GM12878 (cell line): ENCODE measurements around the gene MYOD1. TPM values are rescaled to one million over a fixed set of nuclear protein-coding genes. Genes with fewer than 3 reads are reported as not detected.

Source experiments
- ATAC-seq: fragments of 200-7000 bp; cut with Tn5 transposase; 3 replicates; pipeline ENCODE4 v1.9.1; 2020; ENCODE audit warnings: mild to moderate bottlenecking, moderate library complexity
- BruUV-seq: library from RNA; stranded (reverse); fragments of 400-500 nt; replicated peaks from 2 replicates; lab custom pipeline; 2021; lab: Mats Ljungman, UMichigan
- CTCF ChIA-PET: fragments of 300-600 bp; sonication (Branson Sonifier 250); formaldehyde crosslinking; extraction: SDS; loops from one replicate; lab custom pipeline; 2021; ENCODE audit warnings: inconsistent platforms; lab: Yijun Ruan, JAX
- POLR2A ChIA-PET: fragments of 350-600 bp; formaldehyde crosslinking; extraction: SDS; loops from one replicate; lab custom pipeline; 2021; ENCODE audit warnings: inconsistent platforms; lab: Charles Lee
- RAD21 ChIA-PET: fragments of 300-600 bp; sonication (Branson Sonifier 250); formaldehyde crosslinking; loops from one replicate; lab custom pipeline; 2023; ENCODE audit warnings: antibody characterized with exemption; ENCODE audit not compliant: unreplicated experiment; lab: Charles Lee
- SMC1A ChIA-PET: fragments of 300-600 bp; sonication (Branson Sonifier 250); formaldehyde crosslinking; loops from one replicate; lab custom pipeline; 2023; ENCODE audit not compliant: unreplicated experiment, uncharacterized antibody; lab: Charles Lee
- DNase-seq: peaks from one replicate; pipeline ENCODE4 v3.0.0-alpha.2; 2011; ENCODE audit warnings: low read depth, low spot score
- FAIRE-seq: peaks from 3 replicates; lab custom pipeline; 2011; peaks lifted over from hg19 to GRCh38; lab: Jason Lieb, UNC
- H2AFZ ChIP-seq: 2 replicates; pipeline ENCODE4 v1.6.0; 2011; ENCODE audit warnings: low read depth, low read length, control low read depth; ENCODE audit not compliant: control insufficient read depth
- H3K27ac ChIP-seq: 2 replicates; pipeline ENCODE4 v1.5.1; 2011; ENCODE audit warnings: control low read depth; ENCODE audit not compliant: control insufficient read depth, insufficient read depth
- H3K27me3 ChIP-seq, 2 experiments: replicated peaks in 1 of 2; 2 replicates each; pipeline versions ENCODE4 v1.6.0 to v1.6.1; 2011; ENCODE audit warnings: low read length in 1 of 2; ENCODE audit not compliant: control insufficient read depth in 2 of 2, insufficient read depth in 2 of 2
- H3K36me3 ChIP-seq, 2 experiments: 2 replicates each; pipeline ENCODE4 v1.5.1; 2011; ENCODE audit warnings: low read length in 1 of 2; ENCODE audit not compliant: control insufficient read depth in 2 of 2, insufficient read depth in 2 of 2
- H3K4me1 ChIP-seq: 2 replicates; pipeline ENCODE4 v1.6.1; 2011; ENCODE audit warnings: mild to moderate bottlenecking, low read length, moderate library complexity, mixed read lengths; ENCODE audit not compliant: control insufficient read depth, insufficient read depth
- H3K4me2 ChIP-seq: 2 replicates; pipeline ENCODE4 v1.6.0; 2011; ENCODE audit warnings: control low read depth; ENCODE audit not compliant: control insufficient read depth, insufficient read depth
- H3K4me3 ChIP-seq: fragments of 200-600 bp; sonication (generic); 2 replicates; pipeline ENCODE4 v1.5.1; 2016
- H3K79me2 ChIP-seq: 2 replicates; pipeline ENCODE4 v1.6.0; 2011; ENCODE audit warnings: low read length; ENCODE audit not compliant: control insufficient read depth, insufficient read depth
- H3K9ac ChIP-seq: 2 replicates; pipeline ENCODE4 v1.8.0; 2011; ENCODE audit warnings: low read length, control low read depth, mixed read lengths; ENCODE audit not compliant: control insufficient read depth, insufficient read depth
- H3K9me3 ChIP-seq: replicated peaks from 3 replicates; pipeline ENCODE4 v1.5.1; 2011; ENCODE audit warnings: mild to moderate bottlenecking, low read length; ENCODE audit not compliant: control insufficient read depth, insufficient read depth
- H4K20me1 ChIP-seq: 2 replicates; pipeline ENCODE4 v1.6.0; 2011; ENCODE audit not compliant: control insufficient read depth, insufficient read depth
- BACH1 ChIP-seq: fragments of 450-650 bp; IDR thresholded peaks from 2 replicates; pipeline ENCODE4 v1.6.1; 2017; ENCODE audit warnings: mild to moderate bottlenecking, borderline replicate concordance
- BCL3 ChIP-seq: IDR thresholded peaks from 2 replicates; pipeline ENCODE4 v1.6.1; 2011; ENCODE audit warnings: borderline replicate concordance, low read depth, mild to moderate bottlenecking, moderate library complexity, low read length; ENCODE audit not compliant: insufficient read depth, poor library complexity, severe bottlenecking
- DPF2 ChIP-seq: fragments of 450-650 bp; IDR thresholded peaks from 2 replicates; pipeline ENCODE4 v1.6.1; 2017; ENCODE audit warnings: mild to moderate bottlenecking
- E2F8 ChIP-seq: fragments of 450-650 bp; IDR thresholded peaks from 2 replicates; pipeline ENCODE4 v1.6.1; 2018; ENCODE audit warnings: mild to moderate bottlenecking, low read depth, moderate library complexity; ENCODE audit not compliant: partially characterized antibody
- ETV6 ChIP-seq, 2 experiments: fragments of 450-650 bp in 1 of 2; IDR thresholded peaks in 1 of 2; conservative IDR thresholded peaks in 1 of 2; 2 replicates each; pipeline ENCODE4 v1.6.1; 2014; ENCODE audit warnings: antibody characterized with exemption in 1 of 2, borderline replicate concordance in 1 of 2, low read depth in 1 of 2, mild to moderate bottlenecking in 1 of 2, moderate library complexity in 1 of 2
- FOXM1 ChIP-seq: IDR thresholded peaks from 2 replicates; pipeline ENCODE4 v1.6.1; 2012; ENCODE audit warnings: low read depth, mild to moderate bottlenecking, inconsistent platforms, low read length, moderate library complexity
- NKRF ChIP-seq: fragments of 450-650 bp; conservative IDR thresholded peaks from 2 replicates; pipeline ENCODE4 v1.6.1; 2017; ENCODE audit warnings: mild to moderate bottlenecking, moderate library complexity
- PAX5 ChIP-seq: IDR thresholded peaks from 2 replicates; pipeline ENCODE4 v1.6.1; 2011; ENCODE audit warnings: low read depth, low read length, borderline replicate concordance
- SKIL ChIP-seq: fragments of 450-650 bp; IDR thresholded peaks from 2 replicates; pipeline ENCODE4 v1.6.1; 2017; ENCODE audit warnings: mild to moderate bottlenecking, low read depth, inconsistent platforms; ENCODE audit not compliant: poor library complexity, severe bottlenecking
- YBX1 ChIP-seq: fragments of 450-650 bp; IDR thresholded peaks from 2 replicates; pipeline ENCODE4 v1.6.1; 2016; ENCODE audit warnings: antibody characterized with exemption
- ZBTB4 ChIP-seq: fragments of 450-650 bp; formaldehyde crosslinking; IDR thresholded peaks from 2 replicates; pipeline ENCODE4 v1.4.0; 2022; ENCODE audit warnings: mild to moderate bottlenecking, moderate library complexity
- ZNF217 ChIP-seq: fragments of 450-650 bp; IDR thresholded peaks from 2 replicates; pipeline ENCODE4 v1.6.1; 2017; ENCODE audit warnings: antibody characterized with exemption, mild to moderate bottlenecking
- WGBS: methylation state at CpG from one replicate; pipeline ENCODE4 v1.1.6; 2016; ENCODE audit warnings: low lambda C conversion rate; ENCODE audit not compliant: insufficient replicate concordance, insufficient coverage; ENCODE audit errors: missing lambda C conversion rate; 5-methylcytosine and 5-hydroxymethylcytosine counted together
- in situ Hi-C: fragments of 300-500 bp; cut with MboI; formaldehyde crosslinking; loops from 9 replicates; pipeline ENCODE4 v1.14.3; 2018; ENCODE audit warnings: mixed read lengths
- intact Hi-C: fragments of 100-400 bp; cut with micrococcal nuclease; formaldehyde crosslinking; loops from one replicate; pipeline ENCODE4 v1.14.2; 2022; ENCODE audit not compliant: unreplicated experiment
- polyA plus RNA-seq, 11 experiments: library from polyadenylated mRNA; depleted of rRNA in 4 of 11; unstranded in 6 of 11; stranded (reverse) in 5 of 11; fragments of >200 nt; fragmentation: Nextera tagmentation in 4 of 11; fragmentation: Illumina TruSeq in 1 of 11; extraction: Ambion mirVana in 4 of 11; extraction: Trizol in 1 of 11; gene quantifications; 1 replicate in 1 of 11; 2 replicates in 10 of 11; pipeline versions ENCODE4 v1.2.1 to v1.2.3, GENCODE V29; 2011 to 2016; ENCODE audit warnings: inconsistent platforms in 2 of 11, missing spikeins in 2 of 11, low read depth in 1 of 11
- total RNA-seq, 4 experiments: library from RNA; depleted of rRNA in 3 of 4; stranded (reverse); fragments of >200 nt in 3 of 4; fragmentation: Illumina TruSeq in 1 of 4; extraction: Trizol in 1 of 4; gene quantifications; 2 replicates each; pipeline versions ENCODE4 v1.2.1 to v1.2.3, GENCODE V29; 2013 to 2021

Gene MYOD1
- total and polyA plus RNA-seq, 10 of the 15 experiments (the other 5 are each of a cell fraction or from before 2014, with no cell fraction given) = not detected

GRCh38 chr11:17702876-17703275 is 16.5 kb upstream of the MYOD1 start:
- intact Hi-C loops = no loop called here
- H3K9me3 ChIP-seq = no peaks in the 10 kb centered on the region
- H3K4me2 ChIP-seq = no peak overlapping the region
- POLR2A ChIA-PET = no interaction called here
- RAD21 ChIA-PET = no interaction called here
- H3K27ac ChIP-seq = no peak overlapping the region
- no peak for ATAC-seq
- H3K4me1 ChIP-seq = no peaks in the 10 kb centered on the region
- no peak for DNase-seq
- H3K4me3 ChIP-seq = no peak overlapping the region
- CTCF ChIA-PET = interaction anchor here (1.6 to 2.7 kb wide), 2 partner anchors 10 to 28 kb away, joined by 3 to 9 read pairs; no protein-coding TSS in a partner anchor
- no peaks in the 10 kb centered on the region for H3K79me2 ChIP-seq
- H3K9ac ChIP-seq = no peak overlapping the region
- no TSS peak for BruUV-seq
- no peak for FAIRE-seq
- H4K20me1 ChIP-seq = no peaks in the 10 kb centered on the region
- H2AFZ ChIP-seq = no peak overlapping the region
- in situ Hi-C loops = no loop called here
- H3K27me3 ChIP-seq = no peaks in the 10 kb centered on the region; a peak in 1 of 4 replicates
- no peaks in the 10 kb centered on the region for H3K36me3 ChIP-seq
- SMC1A ChIA-PET = no interaction called here
- 30% methylated on average over 5 of the region's 5 CpGs for WGBS
- TF ChIP-seq BACH1 = no peak
- TF ChIP-seq DPF2 = no peak
- no peak for TF ChIP-seq YBX1
- TF ChIP-seq ZBTB4 = no peak
- no peak for TF ChIP-seq SKIL
- no peak for TF ChIP-seq NKRF
- no peak for TF ChIP-seq PAX5
- TF ChIP-seq ZNF217 = no peak
- no peak for TF ChIP-seq E2F8
- no peak for TF ChIP-seq BCL3
- TF ChIP-seq FOXM1 = no peak
- no peak for TF ChIP-seq ETV6 (conservative IDR thresholded peaks at IDR 0.05 in 1 of 2, IDR thresholded peaks at IDR 0.05 in 1 of 2; ENCODE audit: borderline replicate concordance in 1 of 2, low read depth in 1 of 2)
